Lower leg skin (tissue), 3 donors: Measurements from ENCODE around the gene MIGA1.

ENCODE experiments used
- POLR2A ChIP-seq, 2 donors: fragments of 450-650 bp; IDR thresholded peaks; one replicate each; pipeline ENCODE4 v1.6.1; 2016 to 2017; ENCODE audit warnings: antibody characterized with exemption in 2 of 2, mild to moderate bottlenecking in 1 of 2, moderate library complexity in 1 of 2
- TF ChIP-seq, protein P1 (sequence below), 3 donors: fragments of 450-650 bp; IDR thresholded peaks; one replicate each; pipeline ENCODE4 v1.5.1; 2016; ENCODE audit warnings: antibody characterized with exemption in 3 of 3, mild to moderate bottlenecking in 3 of 3, moderate library complexity in 2 of 3

DNA sequence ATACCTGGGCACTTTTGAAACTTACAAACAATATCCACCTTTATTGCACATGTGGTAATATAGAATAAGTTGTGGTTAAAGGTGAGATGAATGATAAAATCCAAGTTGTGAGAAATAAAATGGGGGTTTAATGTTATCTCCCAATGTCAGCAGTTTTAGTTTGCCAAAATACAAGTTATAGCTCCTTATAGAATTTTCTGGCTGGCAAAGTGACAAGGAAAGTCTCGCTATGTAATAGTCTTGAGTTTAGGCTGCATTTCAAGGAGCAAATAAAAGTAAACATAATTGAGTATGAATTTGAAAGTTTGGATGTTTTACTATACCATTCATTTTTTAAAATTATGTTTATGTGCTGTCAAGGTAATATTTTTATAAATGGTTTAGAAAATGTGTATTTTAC, 94.0 kb downstream of the MIGA1 start:
- TF ChIP-seq, protein P1, sequence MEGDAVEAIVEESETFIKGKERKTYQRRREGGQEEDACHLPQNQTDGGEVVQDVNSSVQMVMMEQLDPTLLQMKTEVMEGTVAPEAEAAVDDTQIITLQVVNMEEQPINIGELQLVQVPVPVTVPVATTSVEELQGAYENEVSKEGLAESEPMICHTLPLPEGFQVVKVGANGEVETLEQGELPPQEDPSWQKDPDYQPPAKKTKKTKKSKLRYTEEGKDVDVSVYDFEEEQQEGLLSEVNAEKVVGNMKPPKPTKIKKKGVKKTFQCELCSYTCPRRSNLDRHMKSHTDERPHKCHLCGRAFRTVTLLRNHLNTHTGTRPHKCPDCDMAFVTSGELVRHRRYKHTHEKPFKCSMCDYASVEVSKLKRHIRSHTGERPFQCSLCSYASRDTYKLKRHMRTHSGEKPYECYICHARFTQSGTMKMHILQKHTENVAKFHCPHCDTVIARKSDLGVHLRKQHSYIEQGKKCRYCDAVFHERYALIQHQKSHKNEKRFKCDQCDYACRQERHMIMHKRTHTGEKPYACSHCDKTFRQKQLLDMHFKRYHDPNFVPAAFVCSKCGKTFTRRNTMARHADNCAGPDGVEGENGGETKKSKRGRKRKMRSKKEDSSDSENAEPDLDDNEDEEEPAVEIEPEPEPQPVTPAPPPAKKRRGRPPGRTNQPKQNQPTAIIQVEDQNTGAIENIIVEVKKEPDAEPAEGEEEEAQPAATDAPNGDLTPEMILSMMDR (IDR thresholded peaks at IDR 0.05): no peak
- no peak for TF ChIP-seq POLR2A (IDR thresholded peaks at IDR 0.05)
